T-cell (primary cell): ENCODE data around the gene KCNG2. TPM values are rescaled to one million over a fixed set of nuclear protein-coding genes. Genes with fewer than 3 reads are reported as not detected.

ENCODE experiments used
- ATAC-seq, 4 experiments: fragments of 200-7000 bp in 3 of 4; fragments of 150-1000 bp in 1 of 4; cut with Tn5 transposase; replicated peaks in 1 of 4; 1 replicate in 3 of 4; 2 replicates in 1 of 4; pipeline ENCODE4 v1.10.0; 2021; ENCODE audit warnings: moderate library complexity in 3 of 4, mild to moderate bottlenecking in 2 of 4, moderate number of reproducible peaks in 1 of 4
- CTCF ChIA-PET, 2 donors: fragments of 300-600 bp; sonication (Branson Sonifier 250); formaldehyde crosslinking; loops; one replicate each; lab custom pipeline; 2022; ENCODE audit warnings: antibody characterized with exemption in 2 of 2; lab: Charles Lee
- POLR2A ChIA-PET, 2 donors: fragments of 300-600 bp; sonication (Branson Sonifier 250); formaldehyde crosslinking; loops; one replicate each; lab custom pipeline; 2022; ENCODE audit warnings: antibody characterized with exemption in 2 of 2; lab: Charles Lee
- DNase-seq, 35 experiments: peaks; one replicate each; pipeline versions ENCODE4 v3.0.0 to v3.0.0-alpha.2; 2013 to 2023
- H3K27ac ChIP-seq: one replicate; pipeline ENCODE4 v1.5.1; 2013; ENCODE audit warnings: low read length
- H3K27me3 ChIP-seq, 2 experiments: replicated peaks in 1 of 2; 1 replicate in 1 of 2; 2 replicates in 1 of 2; pipeline versions ENCODE4 v1.6.1 to v1.7.0; 2013; ENCODE audit warnings: low read length in 1 of 2, mixed read lengths in 1 of 2; ENCODE audit not compliant: control insufficient read depth in 2 of 2, insufficient read depth in 2 of 2; ENCODE audit errors: extremely low read depth in 1 of 2
- H3K36me3 ChIP-seq, 2 donors: 1 replicate in 1 of 2; 2 replicates in 1 of 2; pipeline versions ENCODE4 v1.6.1 to v1.7.0; 2013; ENCODE audit warnings: low read length in 1 of 2; ENCODE audit not compliant: control insufficient read depth in 2 of 2, insufficient read depth in 1 of 2; ENCODE audit errors: extremely low read depth in 1 of 2
- H3K4me1 ChIP-seq, 2 experiments: 1 replicate in 1 of 2; 2 replicates in 1 of 2; pipeline versions ENCODE4 v1.6.1 to v1.7.0; 2013; ENCODE audit warnings: low read length in 2 of 2, mixed read lengths in 1 of 2; ENCODE audit not compliant: insufficient read depth in 2 of 2, control insufficient read depth in 1 of 2; ENCODE audit errors: extremely low read depth in 1 of 2
- H3K4me3 ChIP-seq, 2 donors: 1 replicate in 1 of 2; 2 replicates in 1 of 2; pipeline versions ENCODE4 v1.5.1 to v1.7.0; 2013; ENCODE audit warnings: mild to moderate bottlenecking in 2 of 2, low read length in 1 of 2, moderate library complexity in 1 of 2; ENCODE audit not compliant: control insufficient read depth in 1 of 2; ENCODE audit errors: extremely low read depth in 1 of 2
- H3K9me3 ChIP-seq: 2 replicates; pipeline ENCODE4 v1.7.0; 2013
- H3K27ac Mint-ChIP-seq, 2 donors: one replicate each; pipeline ENCODE4 v1.8.0; 2020 to 2021; ENCODE audit warnings: mild to moderate bottlenecking in 2 of 2, mixed read lengths in 2 of 2
- H3K27me3 Mint-ChIP-seq, 2 donors: one replicate each; pipeline ENCODE4 v1.8.0; 2021 to 2022; ENCODE audit warnings: mixed read lengths in 2 of 2
- H3K36me3 Mint-ChIP-seq: one replicate; pipeline ENCODE4 v1.8.0; 2021; ENCODE audit warnings: mixed read lengths
- H3K4me1 Mint-ChIP-seq, 3 donors: one replicate each; pipeline ENCODE4 v1.8.0; 2020 to 2022; ENCODE audit warnings: mixed read lengths in 3 of 3, mild to moderate bottlenecking in 1 of 3
- H3K4me3 Mint-ChIP-seq, 3 donors: one replicate each; pipeline ENCODE4 v1.8.0; 2020 to 2022; ENCODE audit warnings: mild to moderate bottlenecking in 3 of 3, mixed read lengths in 3 of 3, moderate library complexity in 3 of 3
- H3K9me3 Mint-ChIP-seq, 3 donors: one replicate each; pipeline ENCODE4 v1.8.0; 2020 to 2022; ENCODE audit warnings: mixed read lengths in 3 of 3
- WGBS: methylation state at CpG from one replicate; pipeline ENCODE4 v1.1.5; 2013; ENCODE audit warnings: missing lambda C conversion rate; ENCODE audit not compliant: insufficient coverage; 5-methylcytosine and 5-hydroxymethylcytosine counted together
- total RNA-seq, 35 experiments: library from RNA in 6 of 35; stranded (reverse) in 6 of 35; fragments of 120-200 nt in 1 of 35; gene quantifications; one replicate each; pipeline versions ENCODE4 v1.2.1 to v1.2.4 and lab custom pipeline; 2013 to 2026

KCNG2 gene
- total RNA-seq, 5 donors from 2014 or later (not counting 1 experiment from before 2014, with no cell fraction given): not detected

GRCh38 chr18:79834834-79835233 lies 37.1 kb downstream of the KCNG2 start:
- 72% methylated on average over 2 of the region's 6 CpGs for WGBS
- ChIA-PET POLR2A (no interaction called here), CTCF (no interaction called here)
- Histone ChIP-seq H3K27me3 (peaks cover 0 to 29% of the 10 kb centered on the region in 2 experiments), H3K4me3 (no peak overlapping the region), H3K4me1 (no peaks in the 10 kb centered on the region), H3K9me3 (no peaks in the 10 kb centered on the region), H3K27ac (no peak overlapping the region), H3K36me3 (no peaks in the 10 kb centered on the region)
- no peaks in the 10 kb centered on the region for H3K36me3 Mint-ChIP-seq
- H3K4me3 Mint-ChIP-seq: no peak overlapping the region
- H3K27me3 Mint-ChIP-seq: peaks cover 20 to 40% of the 10 kb centered on the region in 2 donors
- H3K27ac Mint-ChIP-seq: no peak overlapping the region
- ATAC-seq (no peak), DNase-seq (no peak)
- H3K9me3 Mint-ChIP-seq: no peaks in the 10 kb centered on the region
- H3K4me1 Mint-ChIP-seq: no peaks in the 10 kb centered on the region

- ATAC-seq: no peak
- H3K27ac ChIP-seq: no peak overlapping the region
Observed at GRCh38 chr18:79841936-79842335, 44.2 kb downstream of the KCNG2 start.

GRCh38 chr18:79844999-79845563 lies 47.3 kb downstream of the KCNG2 start:
- H3K27me3 Mint-ChIP-seq: peaks cover 0 to 4% of the 10 kb centered on the region in 2 donors
- DNase-seq (no peak), ATAC-seq (no peak)
- no peaks in the 10 kb centered on the region for H3K4me1 Mint-ChIP-seq
- no peaks in the 10 kb centered on the region for H3K36me3 Mint-ChIP-seq
- no peak overlapping the region for H3K27ac ChIP-seq
- H3K4me3 ChIP-seq: no peak overlapping the region
- no peak overlapping the region for H3K27ac Mint-ChIP-seq
- peaks cover 0 to 3% of the 10 kb centered on the region in 2 experiments for H3K27me3 ChIP-seq
- POLR2A ChIA-PET: no interaction called here
- 95% methylated on average over 9 of the region's 10 CpGs for WGBS
- no peak overlapping the region for H3K4me3 Mint-ChIP-seq
- peaks cover 3 to 11% (median 8%) of the 10 kb centered on the region in 3 donors for H3K9me3 Mint-ChIP-seq
- H3K4me1 ChIP-seq: no peaks in the 10 kb centered on the region
- CTCF ChIA-PET: no interaction called here
- H3K9me3 ChIP-seq: no peaks in the 10 kb centered on the region
- no peaks in the 10 kb centered on the region for H3K36me3 ChIP-seq

More at GRCh38 chr18:79841936-79842335, 44.2 kb downstream of the KCNG2 start:
- Histone ChIP-seq H3K9me3 (no peaks in the 10 kb centered on the region), H3K36me3 (no peaks in the 10 kb centered on the region), H3K4me1 (no peaks in the 10 kb centered on the region), H3K4me3 (no peak overlapping the region), H3K27me3 (peaks cover 0 to 3% of the 10 kb centered on the region in 2 experiments)
- 100% methylated on average over 4 of the region's 4 CpGs for WGBS
- no peak for DNase-seq
- peaks cover 3 to 11% (median 8%) of the 10 kb centered on the region in 3 donors for H3K9me3 Mint-ChIP-seq
- H3K27ac Mint-ChIP-seq: no peak overlapping the region
- H3K27me3 Mint-ChIP-seq: peaks cover 9% of the 10 kb centered on the region in 2 donors
- no peaks in the 10 kb centered on the region for H3K36me3 Mint-ChIP-seq
- POLR2A ChIA-PET: no interaction called here
- H3K4me1 Mint-ChIP-seq: no peaks in the 10 kb centered on the region
- H3K4me3 Mint-ChIP-seq: no peak overlapping the region
- CTCF ChIA-PET: no interaction called here

GRCh38 chr18:79846936-79847557 lies 49.3 kb downstream of the KCNG2 start:
- Histone ChIP-seq H3K27me3 (peaks cover 0 to 1% of the 10 kb centered on the region in 2 experiments), H3K9me3 (no peaks in the 10 kb centered on the region), H3K27ac (no peak overlapping the region), H3K4me1 (no peaks in the 10 kb centered on the region), H3K4me3 (no peak overlapping the region), H3K36me3 (no peaks in the 10 kb centered on the region)
- H3K27ac Mint-ChIP-seq: no peak overlapping the region
- H3K27me3 Mint-ChIP-seq: peaks cover 0 to 4% of the 10 kb centered on the region in 2 donors
- WGBS: 77% methylated on average over 12 of the region's 17 CpGs
- DNase-seq (no peak), ATAC-seq (no peak)
- CTCF ChIA-PET: no interaction called here
- no peak overlapping the region for H3K4me3 Mint-ChIP-seq
- no peaks in the 10 kb centered on the region for H3K4me1 Mint-ChIP-seq
- H3K36me3 Mint-ChIP-seq: no peaks in the 10 kb centered on the region
- H3K9me3 Mint-ChIP-seq: peaks cover 0 to 6% (median 5%) of the 10 kb centered on the region in 3 donors
- POLR2A ChIA-PET: no interaction called here

GRCh38 chr18:79847606-79848293 lies 50.0 kb downstream of the KCNG2 start:
- H3K4me1 ChIP-seq: no peaks in the 10 kb centered on the region
- CTCF ChIA-PET: no interaction called here
- no peak overlapping the region for H3K27ac Mint-ChIP-seq
- 92% methylated on average over 6 of the region's 15 CpGs for WGBS
- no peaks in the 10 kb centered on the region for H3K36me3 Mint-ChIP-seq
- H3K27ac ChIP-seq: no peak overlapping the region
- H3K9me3 Mint-ChIP-seq: peaks cover 0 to 1% (median under 1%) of the 10 kb centered on the region in 3 donors
- H3K4me3 Mint-ChIP-seq: no peak overlapping the region
- no peaks in the 10 kb centered on the region for H3K4me1 Mint-ChIP-seq
- no peaks in the 10 kb centered on the region for H3K36me3 ChIP-seq
- H3K4me3 ChIP-seq: no peak overlapping the region
- POLR2A ChIA-PET: no interaction called here
- H3K9me3 ChIP-seq: no peaks in the 10 kb centered on the region
- DNase-seq: no peak
- ATAC-seq: no peak
- H3K27me3 Mint-ChIP-seq: peaks cover 0 to 4% of the 10 kb centered on the region in 2 donors
- peaks cover 0 to 5% of the 10 kb centered on the region in 2 experiments for H3K27me3 ChIP-seq

GRCh38 chr18:79848294-79848578 lies 50.5 kb downstream of the KCNG2 start:
- ChIA-PET CTCF (no interaction called here), POLR2A (no interaction called here)
- no peak overlapping the region for H3K27ac Mint-ChIP-seq
- Histone ChIP-seq H3K36me3 (no peaks in the 10 kb centered on the region), H3K27ac (no peak overlapping the region), H3K4me3 (no peak overlapping the region), H3K27me3 (peaks cover 0 to 5% of the 10 kb centered on the region in 2 experiments), H3K9me3 (no peaks in the 10 kb centered on the region), H3K4me1 (no peaks in the 10 kb centered on the region)
- DNase-seq (no peak), ATAC-seq (no peak)
- H3K9me3 Mint-ChIP-seq: no peaks in the 10 kb centered on the region
- H3K4me3 Mint-ChIP-seq: no peak overlapping the region
- WGBS: 93% methylated on average over 15 of the region's 15 CpGs
- H3K4me1 Mint-ChIP-seq: no peaks in the 10 kb centered on the region
- H3K36me3 Mint-ChIP-seq: no peaks in the 10 kb centered on the region
- peaks cover 0 to 8% of the 10 kb centered on the region in 2 donors for H3K27me3 Mint-ChIP-seq
